ENCODE data around the gene TSHZ3.

GRCh38 chr19:31331536-31331935 lies 17.7 kb downstream of the TSHZ3 start:
- TF ChIP-seq EZH2 (IDR thresholded peaks at IDR 0.05) (no peak), CTCF (IDR thresholded peaks at IDR 0.05 in 2 of 3, conservative IDR thresholded peaks at IDR 0.05 in 1 of 3; ENCODE audit: borderline replicate concordance in 1 of 3, insufficient read depth in 1 of 3, low read depth in 2 of 3, low read length in 2 of 3) (no peak), POLR2A (IDR thresholded peaks at IDR 0.05; ENCODE audit: borderline replicate concordance, extremely low read depth, insufficient read depth, insufficient read length) (no peak), ZNF274 (IDR thresholded peaks at IDR 0.05; ENCODE audit: low read depth, low read length) (no peak), EGR1 (IDR thresholded peaks at IDR 0.05; ENCODE audit: low read depth) (no peak), SP1 (IDR thresholded peaks at IDR 0.05; ENCODE audit: low read depth) (no peak)
- TF ChIP-seq, protein P1, sequence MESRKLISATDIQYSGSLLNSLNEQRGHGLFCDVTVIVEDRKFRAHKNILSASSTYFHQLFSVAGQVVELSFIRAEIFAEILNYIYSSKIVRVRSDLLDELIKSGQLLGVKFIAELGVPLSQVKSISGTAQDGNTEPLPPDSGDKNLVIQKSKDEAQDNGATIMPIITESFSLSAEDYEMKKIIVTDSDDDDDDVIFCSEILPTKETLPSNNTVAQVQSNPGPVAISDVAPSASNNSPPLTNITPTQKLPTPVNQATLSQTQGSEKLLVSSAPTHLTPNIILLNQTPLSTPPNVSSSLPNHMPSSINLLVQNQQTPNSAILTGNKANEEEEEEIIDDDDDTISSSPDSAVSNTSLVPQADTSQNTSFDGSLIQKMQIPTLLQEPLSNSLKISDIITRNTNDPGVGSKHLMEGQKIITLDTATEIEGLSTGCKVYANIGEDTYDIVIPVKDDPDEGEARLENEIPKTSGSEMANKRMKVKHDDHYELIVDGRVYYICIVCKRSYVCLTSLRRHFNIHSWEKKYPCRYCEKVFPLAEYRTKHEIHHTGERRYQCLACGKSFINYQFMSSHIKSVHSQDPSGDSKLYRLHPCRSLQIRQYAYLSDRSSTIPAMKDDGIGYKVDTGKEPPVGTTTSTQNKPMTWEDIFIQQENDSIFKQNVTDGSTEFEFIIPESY (IDR thresholded peaks at IDR 0.05; ENCODE audit: extremely low read depth, insufficient replicate concordance, low read length), result no peak

Data from HCT116 (cell line).